ENCODE results near the gene PHACTR3.

The PHACTR3 gene

GRCh38 chr20:59813948-59814839 is 209.9 kb downstream of the PHACTR3 start:
- in situ Hi-C loops (cut with HindIII; ENCODE audit: low sequenced_read_pairs) = no loop called here
- H3K4me3 ChIP-seq (ENCODE audit: low read depth, low read length) = no peak overlapping the region
- no peak for DNase-seq (ENCODE audit: low read depth)
- no peak for TF ChIP-seq CTCF (IDR thresholded peaks at IDR 0.05; ENCODE audit: low read depth, low read length, missing control alignments)

GRCh38 chr20:59814840-59815340 is 210.6 kb downstream of the PHACTR3 start:
- in situ Hi-C loops (cut with HindIII; ENCODE audit: low sequenced_read_pairs) = no loop called here
- TF ChIP-seq CTCF (IDR thresholded peaks at IDR 0.05; ENCODE audit: low read depth, low read length, missing control alignments) = no peak
- no peak overlapping the region for H3K4me3 ChIP-seq (ENCODE audit: low read depth, low read length)
- DNase-seq (ENCODE audit: low read depth) = no peak

GRCh38 chr20:59816146-59816738 is 211.9 kb downstream of the PHACTR3 start:
- no peak for DNase-seq (ENCODE audit: low read depth)
- no peak overlapping the region for H3K4me3 ChIP-seq (ENCODE audit: low read depth, low read length)
- no peak for TF ChIP-seq CTCF (IDR thresholded peaks at IDR 0.05; ENCODE audit: low read depth, low read length, missing control alignments)
- in situ Hi-C loops (cut with HindIII; ENCODE audit: low sequenced_read_pairs) = no loop called here

DNA sequence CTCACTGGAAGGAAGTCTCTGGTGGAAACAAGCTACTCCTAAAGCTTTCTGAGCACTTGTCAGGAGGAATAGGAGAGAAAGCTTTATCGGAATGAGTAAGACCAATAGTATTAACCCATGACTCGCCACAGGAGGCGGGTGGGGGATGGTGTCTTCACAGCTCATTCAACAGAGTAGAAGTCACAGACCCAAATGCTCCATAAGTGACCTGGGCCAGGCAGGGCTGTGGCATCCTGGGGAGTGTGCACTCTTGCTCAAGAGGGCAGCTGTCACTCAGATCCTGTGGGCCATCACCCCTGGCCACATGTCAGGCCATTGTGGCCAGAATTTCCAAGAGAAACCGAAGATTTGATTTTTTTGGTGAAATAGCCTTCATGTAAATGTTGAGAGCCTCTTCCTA is 213.1 kb downstream of the PHACTR3 start:
- DNase-seq (ENCODE audit: low read depth) = no peak
- TF ChIP-seq CTCF (IDR thresholded peaks at IDR 0.05; ENCODE audit: low read depth, low read length, missing control alignments) = no peak

DNA sequence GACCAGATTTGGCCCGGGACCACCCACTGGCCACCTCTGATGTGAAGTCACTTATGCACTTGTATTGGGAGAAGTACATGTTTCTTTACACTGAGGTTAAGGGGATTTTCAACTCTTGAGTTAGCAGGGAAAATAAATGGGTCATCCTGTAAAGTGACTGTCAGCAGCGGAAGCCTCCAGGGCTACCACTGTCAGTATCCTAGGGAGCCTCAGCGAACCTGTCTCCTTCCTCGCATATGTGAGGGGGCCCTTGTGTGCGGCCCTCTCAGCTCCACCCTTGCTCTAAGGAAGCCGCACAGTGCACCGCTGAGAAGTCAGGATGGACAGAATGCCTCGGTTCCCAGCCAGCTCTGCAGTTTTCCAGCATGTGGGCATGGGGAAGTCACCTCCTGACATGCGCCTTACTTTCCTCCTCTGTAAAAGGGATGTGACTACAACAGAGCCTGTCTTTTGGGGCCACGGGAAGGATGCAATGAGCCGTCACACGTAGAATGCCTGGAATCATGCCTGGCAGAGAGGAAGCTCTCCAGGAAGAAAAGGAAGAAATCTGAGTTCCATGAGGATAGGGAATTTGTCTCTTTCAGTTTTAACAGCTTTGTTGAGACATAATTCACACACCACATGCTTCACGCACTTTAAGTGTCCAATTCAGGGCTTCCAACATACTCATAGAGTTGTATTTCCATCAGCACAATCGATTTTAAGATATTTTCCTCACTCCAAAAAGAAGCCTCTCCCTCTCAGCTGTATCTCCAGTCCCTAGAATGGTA is 213.7 kb downstream of the PHACTR3 start:
- no peak for TF ChIP-seq CTCF (IDR thresholded peaks at IDR 0.05; ENCODE audit: low read depth, low read length, missing control alignments)
- in situ Hi-C loops (cut with HindIII; ENCODE audit: low sequenced_read_pairs) = no loop called here
- no peak overlapping the region for H3K4me3 ChIP-seq (ENCODE audit: low read depth, low read length)
- DNase-seq (ENCODE audit: low read depth) = no peak

More for the DNA sequence above, 213.1 kb downstream of the PHACTR3 start:
- H3K4me3 ChIP-seq (ENCODE audit: low read depth, low read length) = no peak overlapping the region
- in situ Hi-C loops (cut with HindIII; ENCODE audit: low sequenced_read_pairs) = no loop called here

DNA sequence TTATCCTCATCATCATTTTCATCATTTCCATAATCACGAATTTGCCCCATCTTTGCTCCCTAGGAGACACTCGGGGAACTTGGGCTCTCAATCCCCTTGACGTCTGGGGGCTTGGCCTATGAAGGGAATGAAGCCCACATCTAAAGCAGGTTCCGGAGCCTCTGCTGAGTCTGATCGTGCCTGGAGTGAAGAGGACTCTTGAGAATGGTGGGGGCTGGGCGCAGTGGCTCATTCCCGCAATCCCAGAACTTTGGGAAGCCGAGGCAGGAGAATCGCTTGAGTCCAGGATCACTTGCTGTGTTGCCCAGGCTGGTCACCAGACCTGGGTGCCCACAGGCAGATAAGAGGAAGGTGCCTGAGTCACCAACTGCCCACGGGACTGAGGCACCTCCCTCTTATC is 214.6 kb downstream of the PHACTR3 start:
- no peak overlapping the region for H3K4me3 ChIP-seq (ENCODE audit: low read depth, low read length)
- in situ Hi-C loops (cut with HindIII; ENCODE audit: low sequenced_read_pairs) = no loop called here
- TF ChIP-seq CTCF (IDR thresholded peaks at IDR 0.05; ENCODE audit: low read depth, low read length, missing control alignments) = no peak
- no peak for DNase-seq (ENCODE audit: low read depth)
